ENCODE results near the gene SHISA9.

Gene SHISA9

GRCh38 chr16:13110124-13110796 is 208.9 kb downstream of the SHISA9 start:
- TF ChIP-seq TAF1 (IDR thresholded peaks at IDR 0.05; ENCODE audit: borderline replicate concordance, insufficient read depth, low read length) (no peak), REST (IDR thresholded peaks at IDR 0.05; ENCODE audit: insufficient read depth in 1 of 2, low read depth in 2 of 2, low read length in 2 of 2) (no peak)

- TF ChIP-seq SIN3A (IDR thresholded peaks at IDR 0.05; ENCODE audit: borderline replicate concordance, insufficient read depth, low read length) (no peak), FOXP2 (optimal IDR thresholded peaks at IDR 0.05; ENCODE audit: borderline replicate concordance, extremely low read depth, extremely low read length, insufficient read depth) (no peak), TAF1 (IDR thresholded peaks at IDR 0.05; ENCODE audit: borderline replicate concordance, insufficient read depth, low read length) (no peak), POLR2AphosphoS5 (IDR thresholded peaks at IDR 0.05; ENCODE audit: low read depth, low read length) (no peak), REST (IDR thresholded peaks at IDR 0.05; ENCODE audit: insufficient read depth in 1 of 2, low read depth in 2 of 2, low read length in 2 of 2) (no peak)
Measured at GRCh38 chr16:13111747-13112146, 210.3 kb downstream of the SHISA9 start.

GRCh38 chr16:13113741-13114140 is 212.3 kb downstream of the SHISA9 start:
- TF ChIP-seq REST (IDR thresholded peaks at IDR 0.05; ENCODE audit: insufficient read depth in 1 of 2, low read depth in 2 of 2, low read length in 2 of 2) (no peak), TAF1 (IDR thresholded peaks at IDR 0.05; ENCODE audit: borderline replicate concordance, insufficient read depth, low read length) (no peak)

GRCh38 chr16:13118091-13118490 is 216.7 kb downstream of the SHISA9 start:
- TF ChIP-seq POLR2AphosphoS5 (IDR thresholded peaks at IDR 0.05; ENCODE audit: low read depth, low read length) (no peak), SIN3A (IDR thresholded peaks at IDR 0.05; ENCODE audit: borderline replicate concordance, insufficient read depth, low read length) (no peak), FOXP2 (optimal IDR thresholded peaks at IDR 0.05; ENCODE audit: borderline replicate concordance, extremely low read depth, extremely low read length, insufficient read depth) (no peak), TAF1 (IDR thresholded peaks at IDR 0.05; ENCODE audit: borderline replicate concordance, insufficient read depth, low read length) (no peak), REST (IDR thresholded peaks at IDR 0.05; ENCODE audit: insufficient read depth in 1 of 2, low read depth in 2 of 2, low read length in 2 of 2) (no peak)

- no peak for TF ChIP-seq POLR2AphosphoS5 (IDR thresholded peaks at IDR 0.05; ENCODE audit: low read depth, low read length)
- TF ChIP-seq TAF1 (IDR thresholded peaks at IDR 0.05; ENCODE audit: borderline replicate concordance, insufficient read depth, low read length): no peak
- TF ChIP-seq SIN3A (IDR thresholded peaks at IDR 0.05; ENCODE audit: borderline replicate concordance, insufficient read depth, low read length): no peak
- no peak for TF ChIP-seq REST (IDR thresholded peaks at IDR 0.05; ENCODE audit: insufficient read depth in 1 of 2, low read depth in 2 of 2, low read length in 2 of 2)
- no peak for TF ChIP-seq FOXP2 (optimal IDR thresholded peaks at IDR 0.05; ENCODE audit: borderline replicate concordance, extremely low read depth, extremely low read length, insufficient read depth)
Measured at GRCh38 chr16:13120091-13120490, 218.7 kb downstream of the SHISA9 start.
